Measurements from ENCODE around the gene WDFY2.

- TF ChIP-seq SUZ12 (IDR thresholded peaks at IDR 0.05; ENCODE audit: extremely low read depth, insufficient read depth, insufficient read length) = no peak
- no peak for TF ChIP-seq YY1 (IDR thresholded peaks at IDR 0.05; ENCODE audit: insufficient read depth, insufficient read length)
Observed at GRCh38 chr13:51639171-51639570, 54.9 kb downstream of the WDFY2 start.
